Measurements from ENCODE around the gene ATOH8. TPM values are rescaled to one million over a fixed set of nuclear protein-coding genes. Genes with fewer than 3 reads are reported as not detected.

ATOH8 gene
- total and polyA plus RNA-seq, 2 donors (not counting 3 experiments of a cell fraction or from before 2014, with no cell fraction given): 10.3 to 12.8 TPM

DNA sequence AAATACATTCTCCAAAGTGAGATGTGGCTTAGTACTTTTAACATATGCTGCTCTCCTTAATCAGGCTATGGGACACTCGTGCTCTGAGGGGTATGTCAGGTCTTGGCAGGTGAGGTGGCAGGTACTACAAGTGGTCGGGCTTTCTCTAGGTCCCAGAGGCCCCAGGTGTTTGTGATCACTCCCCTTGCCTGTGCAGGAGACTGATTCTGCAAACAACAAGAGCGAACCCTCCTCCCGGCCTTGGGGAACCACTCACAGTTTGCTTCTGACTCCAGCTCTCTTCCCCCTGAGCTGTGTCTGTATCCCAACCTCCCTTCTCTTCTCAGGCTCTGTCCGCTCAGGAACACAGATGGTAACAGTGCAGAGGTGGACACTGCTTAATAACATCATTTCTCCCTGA lies 48.1 kb downstream of the ATOH8 start:
- no peak for TF ChIP-seq GATA2 (IDR thresholded peaks at IDR 0.05; ENCODE audit: insufficient read depth, insufficient read length, low read depth, low read length)
- no peak for TF ChIP-seq POLR2AphosphoS5 (IDR thresholded peaks at IDR 0.05; ENCODE audit: insufficient read depth, low read depth, low read length)
- TF ChIP-seq EZH2 (IDR thresholded peaks at IDR 0.05; ENCODE audit: borderline replicate concordance, low read depth, low read length, severe bottlenecking): no peak
- TF ChIP-seq, protein P1, sequence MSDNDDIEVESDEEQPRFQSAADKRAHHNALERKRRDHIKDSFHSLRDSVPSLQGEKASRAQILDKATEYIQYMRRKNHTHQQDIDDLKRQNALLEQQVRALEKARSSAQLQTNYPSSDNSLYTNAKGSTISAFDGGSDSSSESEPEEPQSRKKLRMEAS (IDR thresholded peaks at IDR 0.05; ENCODE audit: insufficient read depth, insufficient read length): no peak
- TF ChIP-seq MYC (IDR thresholded peaks at IDR 0.05; ENCODE audit: low read depth, low read length): no peak
- no peak for TF ChIP-seq POLR2A (IDR thresholded peaks at IDR 0.05; ENCODE audit: low read depth, low read length)
- TF ChIP-seq JUN (IDR thresholded peaks at IDR 0.05; ENCODE audit: borderline replicate concordance, insufficient read depth, insufficient read length, low read depth): no peak
- no peak for TF ChIP-seq FOS (IDR thresholded peaks at IDR 0.05; ENCODE audit: borderline replicate concordance, insufficient read depth, low read length)
- Histone ChIP-seq H3K9ac (replicated peaks; ENCODE audit: extremely low read depth, insufficient read depth, low read length) (no peak overlapping the region), H3K27me3 (ENCODE audit: control insufficient read depth in 2 of 2, insufficient read depth in 2 of 2, low read length in 2 of 2) (no peaks in the 10 kb centered on the region), H3K79me2 (ENCODE audit: control insufficient read depth, insufficient read depth, low read length) (no peaks in the 10 kb centered on the region), H3K4me1 (ENCODE audit: control insufficient read depth, extremely low read depth, insufficient read depth, low read length) (no peaks in the 10 kb centered on the region), H3K4me2 (ENCODE audit: insufficient read depth, low read length) (no peak overlapping the region), H4K20me1 (replicated peaks; ENCODE audit: control insufficient read depth, extremely low read depth, insufficient read depth, low read length) (no peaks in the 10 kb centered on the region), H3K27ac (ENCODE audit: insufficient read depth, low read depth, low read length) (no peak overlapping the region), H3K9me3 (replicated peaks; ENCODE audit: control insufficient read depth, insufficient read depth, low read length) (no peaks in the 10 kb centered on the region), H3K9me1 (replicated peaks; ENCODE audit: control insufficient read depth, extremely low read depth, insufficient read depth, low read length) (no peaks in the 10 kb centered on the region), H3K36me3 (ENCODE audit: control insufficient read depth in 2 of 2, extremely low read depth in 1 of 2, insufficient read depth in 2 of 2, low read length in 2 of 2) (no peaks in the 10 kb centered on the region), H2AFZ (ENCODE audit: low read depth, low read length) (no peak overlapping the region), H3K4me3 (replicated peaks in 1 of 3; ENCODE audit: insufficient read depth in 1 of 3, low read depth in 1 of 3, low read length in 3 of 3) (no peak overlapping the region)
- CTCF ChIA-PET: interaction anchor here (1.0 to 3.2 kb wide), 8 partner anchors 12 to 72 kb away, joined by 3 to 27 read pairs (median 6); no protein-coding TSS in a partner anchor
- POLR2A ChIA-PET: interaction anchor here (1.0 kb wide), 1 partner anchor 48 kb away, joined by 9 read pairs; the partner anchor contains the start of gene ATOH8
- dilution Hi-C loops (cut with MboI; ENCODE audit: extremely low pct_ligation_motif_present, low sequenced_read_pairs) (loop anchor here (25.0 kb wide), 1 partner anchor 90 kb away; no protein-coding TSS in a partner anchor), intact Hi-C loops (cut with micrococcal nuclease) (no loop called here)
- no TSS peak for BruUV-seq (replicated peaks)
- DNase-seq (ENCODE audit: low read depth, low spot score) (no peak), FAIRE-seq (no peak)

All from endothelial cell of umbilical vein (primary cell).